Upper lobe of left lung (tissue), 4 donors: ENCODE results near the gene SLC12A7.

Experiments
- CTCF ChIP-seq, 6 experiments: fragments of 450-650 bp in 4 of 6; fragments of 200-600 bp in 2 of 6; sonication (generic) in 2 of 6; IDR thresholded peaks; one replicate each; pipeline ENCODE4 v1.5.1; 2016 to 2019; ENCODE audit warnings: antibody characterized with exemption in 6 of 6
- EP300 ChIP-seq, 4 donors: sonication (generic); formaldehyde crosslinking; IDR thresholded peaks; one replicate each; pipeline ENCODE4 v1.5.1; 2017; ENCODE audit warnings: antibody characterized with exemption in 4 of 4, control low read depth in 2 of 4
- POLR2AphosphoS5 ChIP-seq, 2 donors: sonication (generic); formaldehyde crosslinking; IDR thresholded peaks; one replicate each; pipeline ENCODE4 v1.5.1; 2017; ENCODE audit warnings: antibody characterized with exemption in 2 of 2

- TF ChIP-seq CTCF (IDR thresholded peaks at IDR 0.05): no peak
- no peak for TF ChIP-seq POLR2AphosphoS5 (IDR thresholded peaks at IDR 0.05)
- no peak for TF ChIP-seq EP300 (IDR thresholded peaks at IDR 0.05)
Measured at GRCh38 chr5:1017691-1018455, 94.0 kb downstream of the SLC12A7 start.
